BLaER1 (cell line): Measurements from ENCODE around the gene TRAPPC5.

Experiments used
- H3K27ac ChIP-seq: shearing (Covaris generic); formaldehyde crosslinking; 2 replicates; pipeline ENCODE4 v1.8.1; 2022
- H3K27me3 ChIP-seq: shearing (Covaris generic); formaldehyde crosslinking; 2 replicates; pipeline ENCODE4 v1.8.1; 2022
- H3K36me3 ChIP-seq: shearing (Covaris generic); formaldehyde crosslinking; 2 replicates; pipeline ENCODE4 v1.8.1; 2022
- H3K4me1 ChIP-seq: shearing (Covaris generic); formaldehyde crosslinking; 2 replicates; pipeline ENCODE4 v1.8.1; 2022
- H3K4me2 ChIP-seq: shearing (Covaris generic); formaldehyde crosslinking; 2 replicates; pipeline ENCODE4 v1.8.1; 2022
- H3K4me3 ChIP-seq: shearing (Covaris generic); formaldehyde crosslinking; 2 replicates; pipeline ENCODE4 v1.8.1; 2022
- H3K9ac ChIP-seq: shearing (Covaris generic); formaldehyde crosslinking; 2 replicates; pipeline ENCODE4 v1.8.1; 2022
- H3K9me3 ChIP-seq: shearing (Covaris generic); formaldehyde crosslinking; 2 replicates; pipeline ENCODE4 v1.8.1; 2022
- H4K20me1 ChIP-seq: shearing (Covaris generic); formaldehyde crosslinking; 2 replicates; pipeline ENCODE4 v1.8.1; 2022
- Cebpa-rat ChIP-seq: shearing (Covaris generic); IDR thresholded peaks from 2 replicates; pipeline ENCODE4 v1.8.1; 2022

The TRAPPC5 gene

GRCh38 chr19:7698583-7698982, 17.9 kb downstream of the TRAPPC5 start:
- Histone ChIP-seq H3K4me2 (no peak overlapping the region), H3K27ac (no peak overlapping the region)

GRCh38 chr19:7699003-7699402, 18.4 kb downstream of the TRAPPC5 start:
- no peak for TF ChIP-seq Cebpa-rat
- no peak overlapping the region for H3K27ac ChIP-seq
- no peak overlapping the region for H3K4me3 ChIP-seq
- no peaks in the 10 kb centered on the region for H3K36me3 ChIP-seq
- H3K4me1 ChIP-seq: peaks cover 62% of the 10 kb centered on the region
- H3K9ac ChIP-seq: no peak overlapping the region
- H3K27me3 ChIP-seq: no peaks in the 10 kb centered on the region
- peaks cover 16% of the 10 kb centered on the region; the same call in 1 of the 2 replicates for H4K20me1 ChIP-seq
- H3K4me2 ChIP-seq: peak overlapping the region; percentile 7; the same call in 1 of the 2 replicates
- no peaks in the 10 kb centered on the region for H3K9me3 ChIP-seq

More at GRCh38 chr19:7698583-7698982, 17.9 kb downstream of the TRAPPC5 start:
- H3K9ac ChIP-seq: no peak overlapping the region
- H3K4me3 ChIP-seq: no peak overlapping the region
- H3K36me3 ChIP-seq: no peaks in the 10 kb centered on the region
- H3K4me1 ChIP-seq: peaks cover 60% of the 10 kb centered on the region
- no peaks in the 10 kb centered on the region for H3K27me3 ChIP-seq
- TF ChIP-seq Cebpa-rat: no peak
- no peaks in the 10 kb centered on the region for H3K9me3 ChIP-seq
- peaks cover 16% of the 10 kb centered on the region; the same call in 1 of the 2 replicates for H4K20me1 ChIP-seq

- no peak overlapping the region for H3K27ac ChIP-seq
- peak overlapping the region; percentile 7; the same call in 1 of the 2 replicates for H3K4me2 ChIP-seq
- H3K36me3 ChIP-seq: no peaks in the 10 kb centered on the region
- H3K9ac ChIP-seq: no peak overlapping the region
- H3K27me3 ChIP-seq: no peaks in the 10 kb centered on the region
- H3K4me1 ChIP-seq: peaks cover 62% of the 10 kb centered on the region
- TF ChIP-seq Cebpa-rat: no peak
- no peak overlapping the region for H3K4me3 ChIP-seq
- peaks cover 10% of the 10 kb centered on the region; the same call in 1 of the 2 replicates for H4K20me1 ChIP-seq
- no peaks in the 10 kb centered on the region for H3K9me3 ChIP-seq
Observed at GRCh38 chr19:7699417-7700401, 19.1 kb downstream of the TRAPPC5 start.

GRCh38 chr19:7701049-7701653, 20.5 kb downstream of the TRAPPC5 start:
- no peaks in the 10 kb centered on the region for H3K9me3 ChIP-seq
- peaks cover 62% of the 10 kb centered on the region for H3K4me1 ChIP-seq
- H3K9ac ChIP-seq: no peak overlapping the region
- H3K27me3 ChIP-seq: no peaks in the 10 kb centered on the region
- no peak for TF ChIP-seq Cebpa-rat
- no peak overlapping the region for H3K4me3 ChIP-seq
- H3K4me2 ChIP-seq: no peak overlapping the region
- H4K20me1 ChIP-seq: no peaks in the 10 kb centered on the region
- H3K27ac ChIP-seq: no peak overlapping the region
- H3K36me3 ChIP-seq: no peaks in the 10 kb centered on the region

- Histone ChIP-seq H3K4me3 (no peak within 1 kb of the TSS), H3K27me3 (no peaks in the 10 kb centered on the region), H3K9ac (peak within 1 kb of the TSS; percentile 40; the same call in 1 of the 2 replicates), H3K4me1 (peaks cover 69% of the 10 kb centered on the region), H3K4me2 (peak within 1 kb of the TSS; percentile 63), H4K20me1 (no peaks in the 10 kb centered on the region), H3K27ac (peak within 1 kb of the TSS; percentile 19), H3K36me3 (no peaks in the 10 kb centered on the region), H3K9me3 (no peaks in the 10 kb centered on the region)
- no peak for TF ChIP-seq Cebpa-rat
Observed at GRCh38 chr19:7701654-7702457, 21.2 kb downstream of the TRAPPC5 start, which contains the start of gene FCER2. Gene FCER2 (minus strand): TSS chr19:7702131. CDS start chr19:7699760, 2,371 bp downstream.

- Histone ChIP-seq H4K20me1 (no peaks in the 10 kb centered on the region), H3K4me2 (no peak overlapping the region), H3K27ac (no peak overlapping the region), H3K4me3 (no peak overlapping the region), H3K27me3 (no peaks in the 10 kb centered on the region), H3K36me3 (no peaks in the 10 kb centered on the region), H3K4me1 (peaks cover 84% of the 10 kb centered on the region), H3K9ac (no peak overlapping the region), H3K9me3 (no peaks in the 10 kb centered on the region)
- TF ChIP-seq Cebpa-rat: no peak
Observed at GRCh38 chr19:7703332-7703731, 22.7 kb downstream of the TRAPPC5 start.

- H4K20me1 ChIP-seq: no peaks in the 10 kb centered on the region
- H3K27me3 ChIP-seq: no peaks in the 10 kb centered on the region
- H3K9me3 ChIP-seq: no peaks in the 10 kb centered on the region
- H3K4me1 ChIP-seq: peaks cover 90% of the 10 kb centered on the region
- H3K4me2 ChIP-seq: peak overlapping the region; percentile 88; the same call in 1 of the 2 replicates
- no peaks in the 10 kb centered on the region for H3K36me3 ChIP-seq
- no peak for TF ChIP-seq Cebpa-rat
- no peak overlapping the region for H3K4me3 ChIP-seq
- H3K27ac ChIP-seq: no peak overlapping the region
- H3K9ac ChIP-seq: no peak overlapping the region
Observed at GRCh38 chr19:7704280-7705060, 23.8 kb downstream of the TRAPPC5 start.

GRCh38 chr19:7705387-7706187, 25.0 kb downstream of the TRAPPC5 start:
- Histone ChIP-seq H3K9ac (0 out of 2 replicates have a peak overlapping the region, but pooled peaks have one; percentile 38), H3K9me3 (no peaks in the 10 kb centered on the region), H3K27me3 (no peaks in the 10 kb centered on the region), H3K27ac (peak overlapping the region; percentile 66), H3K4me2 (peak overlapping the region; percentile 88), H3K4me3 (0 out of 2 replicates have a peak overlapping the region, but pooled peaks have one; percentile 3), H4K20me1 (no peaks in the 10 kb centered on the region), H3K4me1 (peaks cover 95% of the 10 kb centered on the region), H3K36me3 (no peaks in the 10 kb centered on the region)
- no peak for TF ChIP-seq Cebpa-rat
